Thymus (tissue), 11 donors: ENCODE measurements around the gene MRPL10. TPM values are rescaled to one million over a fixed set of nuclear protein-coding genes. Genes with fewer than 3 reads are reported as not detected.

Experiments
- DNase-seq, 9 donors: peaks; one replicate each; pipeline ENCODE4 v3.0.0-alpha.2; 2013; ENCODE audit warnings: low spot score in 9 of 9, low read depth in 6 of 9, missing footprints in 1 of 9
- H3K27ac ChIP-seq, 2 donors: one replicate each; pipeline ENCODE4 v1.5.1; 2013; ENCODE audit warnings: control low read depth in 1 of 2, low read depth in 1 of 2, low read length in 1 of 2, mild to moderate bottlenecking in 1 of 2, moderate library complexity in 1 of 2
- H3K27me3 ChIP-seq, 2 donors: one replicate each; pipeline ENCODE4 v1.5.1; 2013; ENCODE audit warnings: low read length in 1 of 2; ENCODE audit not compliant: control insufficient read depth in 2 of 2, insufficient read depth in 1 of 2
- H3K36me3 ChIP-seq, 2 donors: one replicate each; pipeline ENCODE4 v1.5.1; 2013; ENCODE audit warnings: low read length in 1 of 2, mild to moderate bottlenecking in 1 of 2, moderate library complexity in 1 of 2; ENCODE audit not compliant: control insufficient read depth in 2 of 2, insufficient read depth in 2 of 2
- H3K4me1 ChIP-seq, 2 donors: one replicate each; pipeline ENCODE4 v1.5.1; 2013; ENCODE audit warnings: low read length in 2 of 2; ENCODE audit not compliant: control insufficient read depth in 2 of 2, insufficient read depth in 2 of 2
- H3K4me3 ChIP-seq, 2 donors: one replicate each; pipeline ENCODE4 v1.5.1; 2013; ENCODE audit warnings: low read length in 2 of 2, control low read depth in 1 of 2, mild to moderate bottlenecking in 1 of 2
- H3K9me3 ChIP-seq, 2 donors: one replicate each; pipeline ENCODE4 v1.5.1; 2013; ENCODE audit warnings: low read length in 1 of 2, mild to moderate bottlenecking in 1 of 2; ENCODE audit not compliant: control insufficient read depth in 2 of 2, insufficient read depth in 1 of 2
- WGBS: extraction: QIAGEN DNeasy Blood & Tissue Kit; methylation state at CpG from one replicate; pipeline ENCODE4 v1.1.7; 2013; 5-methylcytosine and 5-hydroxymethylcytosine counted together
- polyA plus RNA-seq: library from polyadenylated mRNA; stranded (reverse); fragments of 200-250 nt; gene quantifications from one replicate; pipeline ENCODE4 v1.2.3, GENCODE V29; 2013
- total RNA-seq: library from RNA; stranded (reverse); fragments of 120-200 nt; gene quantifications from one replicate; pipeline ENCODE4 v1.2.4, GENCODE V29; 2013
- donor health status: healthy.

The MRPL10 gene
- total and polyA plus RNA-seq, 2 donors = 26.7 to 41.1 TPM

GRCh38 chr17:47820033-47820789, 11.1 kb downstream of the MRPL10 start:
- WGBS = 88% methylated on average over 12 of the region's 12 CpGs
- no peak for DNase-seq
- Histone ChIP-seq H3K4me1 (peaks cover 14 to 15% of the 10 kb centered on the region in 2 donors), H3K27ac (no peak overlapping the region), H3K36me3 (peaks cover 50 to 58% of the 10 kb centered on the region in 2 donors), H3K4me3 (no peak overlapping the region), H3K27me3 (no peaks in the 10 kb centered on the region), H3K9me3 (no peaks in the 10 kb centered on the region)

- Histone ChIP-seq H3K27me3 (no peaks in the 10 kb centered on the region), H3K27ac (no peak overlapping the region), H3K9me3 (no peaks in the 10 kb centered on the region), H3K4me1 (peaks cover 14 to 15% of the 10 kb centered on the region in 2 donors), H3K36me3 (peaks cover 52 to 64% of the 10 kb centered on the region in 2 donors), H3K4me3 (no peak overlapping the region)
- DNase-seq = no peak
- 96% methylated on average over 10 of the region's 10 CpGs for WGBS
Observed at GRCh38 chr17:47819475-47819874, 11.9 kb downstream of the MRPL10 start.

- Histone ChIP-seq H3K36me3 (peaks cover 48 to 61% of the 10 kb centered on the region in 2 donors), H3K4me1 (peaks cover 14 to 15% of the 10 kb centered on the region in 2 donors)
- 97% methylated on average over 11 of the region's 11 CpGs for WGBS
Observed at GRCh38 chr17:47818002-47818695, 13.2 kb downstream of the MRPL10 start.

GRCh38 chr17:47816947-47817346, 14.4 kb downstream of the MRPL10 start:
- over 99% methylated on average over 10 of the region's 10 CpGs for WGBS
- Histone ChIP-seq H3K36me3 (peaks cover 49 to 73% of the 10 kb centered on the region in 2 donors), H3K27ac (no peak overlapping the region), H3K9me3 (no peaks in the 10 kb centered on the region), H3K4me1 (peaks cover 10 to 12% of the 10 kb centered on the region in 2 donors), H3K27me3 (no peaks in the 10 kb centered on the region), H3K4me3 (no peak overlapping the region)
- no peak for DNase-seq

More at GRCh38 chr17:47818002-47818695, 13.2 kb downstream of the MRPL10 start:
- Histone ChIP-seq H3K4me3 (no peak overlapping the region), H3K9me3 (no peaks in the 10 kb centered on the region), H3K27me3 (no peaks in the 10 kb centered on the region), H3K27ac (no peak overlapping the region)
- DNase-seq = no peak

GRCh38 chr17:47816111-47816735, 15.1 kb downstream of the MRPL10 start:
- Histone ChIP-seq H3K4me3 (no peak overlapping the region), H3K27ac (no peak overlapping the region), H3K27me3 (no peaks in the 10 kb centered on the region), H3K36me3 (peaks cover 51 to 73% of the 10 kb centered on the region in 2 donors), H3K9me3 (no peaks in the 10 kb centered on the region), H3K4me1 (peaks cover 7 to 8% of the 10 kb centered on the region in 2 donors)
- WGBS = 97% methylated on average over 21 of the region's 21 CpGs
- no peak for DNase-seq

GRCh38 chr17:47815106-47815918, 16.0 kb downstream of the MRPL10 start:
- Histone ChIP-seq H3K4me3 (no peak overlapping the region), H3K4me1 (peaks cover 0 to under 1% of the 10 kb centered on the region in 2 donors), H3K36me3 (peaks cover 56 to 80% of the 10 kb centered on the region in 2 donors), H3K27ac (no peak overlapping the region), H3K9me3 (no peaks in the 10 kb centered on the region), H3K27me3 (no peaks in the 10 kb centered on the region)
- DNase-seq = no peak
- WGBS = 98% methylated on average over 21 of the region's 21 CpGs

- no peak for DNase-seq
- Histone ChIP-seq H3K36me3 (peaks cover 66 to 86% of the 10 kb centered on the region in 2 donors), H3K4me3 (no peak overlapping the region), H3K27me3 (no peaks in the 10 kb centered on the region), H3K4me1 (no peaks in the 10 kb centered on the region), H3K9me3 (no peaks in the 10 kb centered on the region), H3K27ac (no peak overlapping the region)
- 98% methylated on average over 22 of the region's 22 CpGs for WGBS
Observed at GRCh38 chr17:47813512-47814031, 17.8 kb downstream of the MRPL10 start.

- Histone ChIP-seq H3K9me3 (no peaks in the 10 kb centered on the region), H3K4me3 (no peak overlapping the region), H3K27me3 (no peaks in the 10 kb centered on the region), H3K4me1 (no peaks in the 10 kb centered on the region), H3K36me3 (peaks cover 67 to 86% of the 10 kb centered on the region in 2 donors), H3K27ac (no peak overlapping the region)
- DNase-seq = no peak
- 98% methylated on average over 14 of the region's 14 CpGs for WGBS
Observed at GRCh38 chr17:47813077-47813476, 18.3 kb downstream of the MRPL10 start.
